ENCODE measurements around the gene B3GAT3.
"Not testable (repeated sequence)": the region's sequence is repeated elsewhere in the genome, so short reads cannot be mapped to it uniquely, and the experiment has no call there.

The B3GAT3 gene

GRCh38 chr11:62645946-62646824 lies 24.4 kb upstream of the B3GAT3 start, which contains the start of gene GANAB:
Gene GANAB (minus strand): TSS chr11:62646613. CDS start chr11:62646599, 14 bp downstream.
- peak; percentile 99 for DNase-seq

- DNase-seq = no peak
Measured at GRCh38 chr11:62645671-62645945, 23.8 kb upstream of the B3GAT3 start.

- DNase-seq = no peak
Measured at GRCh38 chr11:62644220-62644619, 22.4 kb upstream of the B3GAT3 start.

- DNase-seq = no peak
Measured at GRCh38 chr11:62632492-62632891, 10.7 kb upstream of the B3GAT3 start.

GRCh38 chr11:62627713-62628112 lies 5.9 kb upstream of the B3GAT3 start:
- DNase-seq = no peak

GRCh38 chr11:62622476-62623089 lies 797 bp upstream of the B3GAT3 start:
- no peak for DNase-seq

- DNase-seq = no peak
Measured at GRCh38 chr11:62621027-62621566, 689 bp downstream of the B3GAT3 start.

GRCh38 chr11:62616957-62617356 lies 4.8 kb downstream of the B3GAT3 start:
- DNase-seq = not testable (repeated sequence)

GRCh38 chr11:62615521-62615920 lies 6.3 kb downstream of the B3GAT3 start:
- DNase-seq = no peak

GRCh38 chr11:62614275-62614674 lies 7.5 kb downstream of the B3GAT3 start:
- DNase-seq = peak; percentile 71

- no peak for DNase-seq
Measured at GRCh38 chr11:62613291-62613778, 8.5 kb downstream of the B3GAT3 start.

- peak; percentile 96 for DNase-seq
Measured at GRCh38 chr11:62612366-62613290, 9.2 kb downstream of the B3GAT3 start, which contains the start of the genes EML3 and ROM1. Gene EML3 (minus strand): TSS chr11:62612775. CDS start chr11:62612457, 318 bp downstream. Gene ROM1 (plus strand): TSS chr11:62613257. CDS start chr11:62613282, 25 bp downstream.

- DNase-seq = peak; percentile 80
Measured at GRCh38 chr11:62611705-62612365, 10.0 kb downstream of the B3GAT3 start.

GRCh38 chr11:62610814-62611704 lies 10.7 kb downstream of the B3GAT3 start:
- DNase-seq = no peak

- no peak for DNase-seq
Measured at GRCh38 chr11:62610403-62610802, 11.4 kb downstream of the B3GAT3 start.

- no peak for DNase-seq
Measured at GRCh38 chr11:62608776-62609175, 13.0 kb downstream of the B3GAT3 start.

- DNase-seq = no peak
Measured at GRCh38 chr11:62607714-62608113, 14.1 kb downstream of the B3GAT3 start.

- no peak for DNase-seq
Measured at GRCh38 chr11:62605902-62606301, 15.9 kb downstream of the B3GAT3 start.

GRCh38 chr11:62605467-62605866 lies 16.3 kb downstream of the B3GAT3 start:
- DNase-seq = no peak

GRCh38 chr11:62604460-62605120 lies 17.2 kb downstream of the B3GAT3 start:
- no peak for DNase-seq

Measured in activated CD8-positive, alpha-beta memory T cell treated with anti-CD3 and anti-CD28 coated beads, Interleukin-2, amount 50 U/mL, for 48 hours (primary cell).